K562 (cell line): Measurements from ENCODE around the gene CNKSR1. TPM values are rescaled to one million over a fixed set of nuclear protein-coding genes. Genes with fewer than 3 reads are reported as not detected.
A peak's percentile ranks its signal among the peaks of the same experiment; 100 is the strongest.

Experiments
- CSDE1 ChIP-seq, 2 experiments: fragments of 450-650 bp; IDR thresholded peaks; 2 replicates each; pipeline ENCODE4 v1.6.1; 2016; ENCODE audit warnings: mild to moderate bottlenecking in 1 of 2
- EP300 ChIP-seq: IDR thresholded peaks from 2 replicates; pipeline ENCODE4 v1.6.1; 2012; ENCODE audit warnings: low read length, improper control_type of control experiment
- ESRRB ChIP-seq: fragments of 250-450 bp; sonication (Bioruptor Pico); IDR thresholded peaks from 2 replicates; pipeline ENCODE4 v1.5.0; 2020; ENCODE audit warnings: mild to moderate bottlenecking, moderate library complexity, borderline replicate concordance
- HINFP ChIP-seq: fragments of 450-650 bp; conservative IDR thresholded peaks from 2 replicates; pipeline ENCODE4 v1.6.1; 2016; ENCODE audit warnings: missing genetic modification characterization, low read depth, mild to moderate bottlenecking, control low read depth, missing compliant biosample characterization
- KDM4B ChIP-seq, 2 experiments: fragments of 450-650 bp in 1 of 2; sonication (generic) in 1 of 2; IDR thresholded peaks; 2 replicates each; pipeline ENCODE4 v1.6.1; 2016 to 2017; ENCODE audit warnings: borderline replicate concordance in 2 of 2, antibody characterized with exemption in 1 of 2, low read depth in 1 of 2, mild to moderate bottlenecking in 1 of 2
- LEF1 ChIP-seq: fragments of 450-650 bp; IDR thresholded peaks from 2 replicates; pipeline ENCODE4 v1.6.1; 2016; ENCODE audit warnings: mild to moderate bottlenecking
- NCOA1 ChIP-seq: fragments of 450-650 bp; IDR thresholded peaks from 2 replicates; pipeline ENCODE4 v1.6.1; 2016; ENCODE audit warnings: low read depth
- NCOA2 ChIP-seq, 2 experiments: fragments of 450-650 bp; IDR thresholded peaks; 2 replicates each; pipeline ENCODE4 v1.6.1; 2018; ENCODE audit warnings: mild to moderate bottlenecking in 2 of 2, moderate library complexity in 1 of 2; ENCODE audit not compliant: partially characterized antibody in 2 of 2
- NFXL1 ChIP-seq: fragments of 450-650 bp; formaldehyde crosslinking; IDR thresholded peaks from 2 replicates; pipeline ENCODE4 v1.4.0; 2021; ENCODE audit warnings: mild to moderate bottlenecking
- PTTG1 ChIP-seq: fragments of 450-650 bp; IDR thresholded peaks from 2 replicates; pipeline ENCODE4 v1.6.1; 2016; ENCODE audit warnings: low read depth, mild to moderate bottlenecking, missing genetic modification characterization, missing compliant biosample characterization
- RREB1 ChIP-seq: fragments of 250-450 bp; sonication (Bioruptor Pico); IDR thresholded peaks from 2 replicates; pipeline ENCODE4 v1.4.0; 2020
- STAT6 ChIP-seq: sonication (generic); formaldehyde crosslinking; IDR thresholded peaks from 2 replicates; pipeline ENCODE4 v1.8.1; 2023; ENCODE audit warnings: mild to moderate bottlenecking, missing genetic modification reagents
- ZNF592 ChIP-seq: fragments of 450-650 bp; IDR thresholded peaks from 2 replicates; pipeline ENCODE4 v1.6.1; 2017; ENCODE audit warnings: antibody characterized with exemption, mild to moderate bottlenecking
- polyA plus RNA-seq, 8 experiments: library from polyadenylated mRNA; depleted of rRNA in 4 of 8; stranded (reverse) in 5 of 8; unstranded in 3 of 8; fragments of >200 nt; fragmentation: Nextera tagmentation in 2 of 8; fragmentation: Illumina TruSeq in 1 of 8; extraction: Ambion mirVana in 2 of 8; extraction: Trizol in 1 of 8; gene quantifications; 2 replicates each; pipeline versions ENCODE4 v1.2.1 to v1.2.3, GENCODE V29; 2011 to 2014; ENCODE audit warnings: inconsistent platforms in 1 of 8, missing spikeins in 1 of 8
- total RNA-seq, 7 experiments: library from RNA; depleted of rRNA in 6 of 7; stranded (reverse); fragments of >200 nt in 6 of 7; fragmentation: Illumina TruSeq in 2 of 7; extraction: Trizol in 2 of 7; gene quantifications; 2 replicates each; pipeline versions ENCODE4 v1.2.1 to v1.2.3, GENCODE V29; 2011 to 2021; ENCODE audit warnings: low replicate concordance in 1 of 7

The CNKSR1 gene
- total and polyA plus RNA-seq, 9 of the 15 experiments (the other 6 are each of a cell fraction or from before 2014, with no cell fraction given) = 0.03 to 2.8 (median 1.1) TPM

- TF ChIP-seq PTTG1 (tag) (no peak), HINFP (no peak), NFXL1 (CRISPR knock-in tag) (0 out of 2 replicates have a peak, but pooled peaks have one; percentile 54), NCOA2 (IDR thresholded peaks at IDR 0.05; ENCODE audit: partially characterized antibody in 2 of 2) (no peak), CSDE1 (IDR thresholded peaks at IDR 0.05) (peak in 1 of 2 experiments; percentile 40; a peak in 1 of 4 replicates), NCOA1 (no peak), KDM4B (IDR thresholded peaks at IDR 0.05; ENCODE audit: borderline replicate concordance in 2 of 2, low read depth in 1 of 2) (no peak), STAT6 (no peak), ZNF592 (peak; percentile 88), EP300 (peak; percentile 54), RREB1 (CRISPR knock-in tag) (no peak), LEF1 (no peak), ESRRB (CRISPR knock-in tag) (no peak)
Observed at GRCh38 chr1:26237230-26237966, 60.1 kb downstream of the CNKSR1 start (continued).
